ENCODE data around the gene RTN4R. TPM values are rescaled to one million over a fixed set of nuclear protein-coding genes. Genes with fewer than 3 reads are reported as not detected.

The RTN4R gene
- total and polyA plus RNA-seq, 2 experiments from 2014 or later = 10.6 to 38.4 TPM

DNA sequence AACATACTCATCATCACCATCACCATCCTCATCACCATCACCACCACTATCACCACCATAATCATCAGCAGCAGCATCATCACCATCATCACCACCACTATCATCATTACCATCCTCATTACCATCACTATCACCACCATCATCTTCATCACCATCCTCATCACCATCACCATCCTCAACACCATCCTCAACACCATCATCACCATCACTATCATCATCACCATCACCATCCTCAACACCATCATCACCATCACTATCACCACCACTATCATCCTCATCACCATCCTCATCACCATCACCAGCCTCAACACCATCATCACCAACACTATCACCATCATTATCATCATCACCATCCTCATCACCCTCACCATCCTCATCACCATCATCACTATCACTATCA is 16.6 kb downstream of the RTN4R start:
- ATAC-seq (no peak), DNase-seq (ENCODE audit: low spot score) (no peak)
- peaks cover 22% of the 10 kb centered on the region for H3K79me2 ChIP-seq (replicated peaks; ENCODE audit: insufficient read depth)
- Mint-ChIP-seq H3K9me3 (0 out of 3 replicates have a peak, but pooled peaks cover 2% of the 10 kb centered on the region), H3K4me3 (no peak overlapping the region), H3K4me1 (peaks cover 7% of the 10 kb centered on the region; the same call in 2 of the 3 replicates), H3K27me3 (ENCODE audit: insufficient read depth, low read depth, poor library complexity) (no peaks in the 10 kb centered on the region), H3K27ac (no peak overlapping the region), H3K36me3 (ENCODE audit: low read depth) (no peaks in the 10 kb centered on the region)
- no peaks in the 10 kb centered on the region for H3K9me2 ChIP-seq (ENCODE audit: insufficient read depth)
- no peaks in the 10 kb centered on the region for H3K36me3 ChIP-seq (ENCODE audit: insufficient read depth)
- H3F3A ChIP-seq (replicated peaks; ENCODE audit: low read depth) = no peaks in the 10 kb centered on the region
- peaks cover 8% of the 10 kb centered on the region; the same call in 1 of the 2 replicates for H4K20me1 ChIP-seq (replicated peaks; ENCODE audit: insufficient read depth)
- no peak overlapping the region for H3K4me2 ChIP-seq
- no peak overlapping the region for H3K4me3 ChIP-seq
- no peak for TF ChIP-seq ZNF462 (CRISPR knock-in tag; IDR thresholded peaks at IDR 0.05)
- peaks cover 3% of the 10 kb centered on the region; the same call in 1 of the 2 replicates for H3K4me1 ChIP-seq (ENCODE audit: insufficient read depth)
- no peak overlapping the region for H2AFZ ChIP-seq
- no peaks in the 10 kb centered on the region for H3K27me3 ChIP-seq (ENCODE audit: insufficient read depth)
- H3K27ac ChIP-seq (ENCODE audit: low read depth) = no peak overlapping the region

GRCh38 chr22:20249797-20250354 is 18.2 kb downstream of the RTN4R start:
- peaks cover 5% of the 10 kb centered on the region; the same call in 1 of the 2 replicates for H4K20me1 ChIP-seq (replicated peaks; ENCODE audit: insufficient read depth)
- no peak overlapping the region for H3K4me3 Mint-ChIP-seq
- no peaks in the 10 kb centered on the region for H3K36me3 ChIP-seq (ENCODE audit: insufficient read depth)
- peaks cover 3% of the 10 kb centered on the region; the same call in 1 of the 2 replicates for H3K4me1 ChIP-seq (ENCODE audit: insufficient read depth)
- H2AFZ ChIP-seq = no peak overlapping the region
- no peaks in the 10 kb centered on the region for H3K27me3 Mint-ChIP-seq (ENCODE audit: insufficient read depth, low read depth, poor library complexity)
- peaks cover 25% of the 10 kb centered on the region for H3K79me2 ChIP-seq (replicated peaks; ENCODE audit: insufficient read depth)
- DNase-seq (ENCODE audit: low spot score) (no peak), ATAC-seq (no peak)
- no peak overlapping the region for H3K27ac ChIP-seq (ENCODE audit: low read depth)
- no peaks in the 10 kb centered on the region for H3K9me2 ChIP-seq (ENCODE audit: insufficient read depth)
- H3K4me3 ChIP-seq = no peak overlapping the region
- H3F3A ChIP-seq (replicated peaks; ENCODE audit: low read depth) = no peaks in the 10 kb centered on the region
- H3K36me3 Mint-ChIP-seq (ENCODE audit: low read depth) = no peaks in the 10 kb centered on the region
- H3K27ac Mint-ChIP-seq = no peak overlapping the region
- H3K27me3 ChIP-seq (ENCODE audit: insufficient read depth) = no peaks in the 10 kb centered on the region
- H3K4me1 Mint-ChIP-seq = peaks cover 13% of the 10 kb centered on the region
- no peak overlapping the region for H3K4me2 ChIP-seq
- 0 out of 3 replicates have a peak, but pooled peaks cover 2% of the 10 kb centered on the region for H3K9me3 Mint-ChIP-seq
- TF ChIP-seq STAT1 (IDR thresholded peaks at IDR 0.05; ENCODE audit: unreplicated experiment) (no peak), EZH2 (IDR thresholded peaks at IDR 0.05; ENCODE audit: low read depth, unreplicated experiment) (no peak), ZNF462 (CRISPR knock-in tag; IDR thresholded peaks at IDR 0.05) (no peak), ZNF331 (CRISPR knock-in tag; IDR thresholded peaks at IDR 0.05; ENCODE audit: low read depth) (no peak), POLR2AphosphoS5 (IDR thresholded peaks at IDR 0.05; ENCODE audit: low read depth) (no peak), ZNF114 (CRISPR knock-in tag; IDR thresholded peaks at IDR 0.05) (no peak)
